SW 1271 (cell line): Measurements from ENCODE around the gene NAA60.

Experiments used
- DNase-seq, 2 experiments: peaks; one replicate each; lab custom pipeline; 2025; lab: John Stamatoyannopoulos, UW

Gene NAA60

DNA sequence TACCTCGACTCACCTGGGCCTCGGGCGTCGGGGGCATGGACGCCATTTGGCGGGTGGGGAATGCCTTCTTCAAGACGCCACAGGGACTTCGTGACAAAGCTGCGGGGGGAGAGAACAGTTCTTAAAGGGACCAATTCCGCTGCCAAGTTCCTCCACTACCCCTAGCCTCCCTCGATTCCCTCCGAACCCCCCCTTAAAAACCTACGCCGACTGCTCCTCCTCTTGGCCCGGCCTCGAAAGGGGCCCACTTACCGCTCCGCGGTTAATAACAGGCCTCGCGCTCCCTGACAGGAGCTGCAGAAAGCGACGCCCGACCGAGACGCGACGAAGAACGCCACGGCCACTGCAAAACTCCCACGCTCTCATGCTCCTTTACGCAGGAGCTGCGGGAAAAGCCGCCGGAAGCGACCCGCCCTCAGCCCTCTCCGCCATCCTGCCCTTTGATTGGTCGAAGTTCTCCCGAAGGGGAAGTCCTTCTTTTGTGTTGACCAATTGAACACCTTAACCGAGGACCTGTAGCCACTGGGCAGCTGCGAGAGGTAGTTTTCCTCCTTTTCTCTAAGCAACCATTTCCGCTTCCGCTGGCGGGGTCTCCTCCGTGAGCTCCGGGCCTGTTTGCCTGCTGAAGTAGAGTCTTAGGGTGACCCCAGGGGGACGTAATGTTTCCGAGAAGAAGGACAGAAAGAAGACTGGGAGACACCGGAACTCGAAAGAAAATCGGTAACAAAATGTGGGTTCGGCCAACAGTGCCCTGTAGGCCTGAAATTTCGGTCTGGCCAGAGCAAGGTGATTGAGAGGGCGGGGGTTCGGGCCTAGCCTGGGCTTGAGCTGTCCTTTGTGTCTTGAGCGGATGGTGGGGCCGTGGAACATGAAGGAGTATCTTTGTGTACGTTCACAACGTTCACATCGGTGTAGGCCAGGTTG lies at the start of gene NAA60, which contains the start of gene ZNF597:
Gene NAA60, plus strand, starts transcription at position 573 of the 924 bp plus-strand sequence. CDS start 32,548 bp downstream, outside the sequence.
Gene ZNF597, minus strand, starts transcription at position 397 of the 924 bp plus-strand sequence. Its CDS starts 351 bp downstream, at position 46.
- DNase-seq, result peak; percentile 63 to 81

DNA sequence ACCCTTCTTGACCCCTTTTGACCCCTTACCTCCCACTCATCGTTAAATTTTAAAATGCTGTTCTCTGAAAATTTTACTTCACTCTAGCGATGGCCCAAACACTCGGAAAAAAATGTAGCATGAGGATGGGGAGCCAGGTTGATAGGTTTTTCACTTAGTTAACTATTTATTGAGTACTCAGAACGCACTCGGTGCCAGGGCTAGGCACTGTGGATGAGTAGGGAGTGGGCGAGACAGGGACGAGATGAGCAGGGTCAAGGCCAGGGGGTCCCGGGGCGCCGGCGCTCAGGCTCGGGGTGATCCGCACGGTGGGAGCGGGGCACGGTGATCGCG lies 43.1 kb upstream of the NAA60 start:
- DNase-seq, result no peak

DNA sequence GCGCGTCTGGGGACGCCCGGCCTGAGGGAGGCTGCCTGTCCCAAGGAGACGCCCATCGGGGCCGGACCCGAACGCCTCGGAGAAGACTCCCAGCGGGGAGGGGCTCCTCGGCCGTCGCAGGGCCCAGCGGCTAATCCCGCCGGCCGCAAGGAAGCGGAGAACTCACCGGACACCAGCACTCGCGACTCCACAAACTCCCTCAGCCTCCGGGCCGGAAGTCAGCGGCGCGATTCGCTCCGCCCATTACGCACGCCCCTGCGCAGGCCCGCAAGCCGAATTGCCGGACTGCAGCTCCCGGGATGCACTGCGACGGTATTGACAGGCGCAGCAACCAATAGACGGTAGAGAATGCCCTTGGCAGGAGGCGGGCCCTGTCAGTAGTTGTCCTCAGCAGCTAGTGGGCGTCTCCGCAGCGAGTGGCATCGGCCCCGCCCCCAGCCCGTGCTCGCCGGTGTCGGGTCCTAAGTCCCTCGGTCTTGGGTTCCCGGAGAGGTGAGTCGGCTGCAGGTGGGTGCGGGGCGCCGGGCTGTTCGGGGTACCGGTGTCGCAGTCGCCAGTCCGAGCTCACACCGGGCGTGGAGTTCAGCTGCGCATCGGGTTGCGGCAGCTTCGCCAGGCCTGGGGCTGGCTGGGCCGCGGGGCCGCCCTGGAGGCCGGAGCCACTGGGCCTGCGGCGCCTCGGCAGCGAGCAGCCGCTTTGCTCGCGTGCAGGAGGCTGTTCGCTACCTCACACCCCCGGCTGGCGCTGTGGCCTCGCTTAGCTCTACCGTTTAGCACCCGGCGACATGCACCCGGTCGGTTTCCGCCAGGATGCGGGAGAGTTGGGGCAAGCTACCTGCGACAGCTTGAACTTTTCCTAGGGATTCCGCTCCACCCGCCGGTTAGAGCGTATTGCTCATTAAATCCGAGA lies 42.4 kb upstream of the NAA60 start, which contains the start of the genes ZNF174 and ZSCAN32:
Gene ZNF174, plus strand, starts transcription at position 437 of the 910 bp plus-strand sequence. CDS start 790 bp downstream, outside the sequence.
Gene ZSCAN32, minus strand, starts transcription at position 226 of the 910 bp plus-strand sequence. CDS start 3,447 bp downstream, outside the sequence.
- DNase-seq, result peak; percentile 81 to 97

DNA sequence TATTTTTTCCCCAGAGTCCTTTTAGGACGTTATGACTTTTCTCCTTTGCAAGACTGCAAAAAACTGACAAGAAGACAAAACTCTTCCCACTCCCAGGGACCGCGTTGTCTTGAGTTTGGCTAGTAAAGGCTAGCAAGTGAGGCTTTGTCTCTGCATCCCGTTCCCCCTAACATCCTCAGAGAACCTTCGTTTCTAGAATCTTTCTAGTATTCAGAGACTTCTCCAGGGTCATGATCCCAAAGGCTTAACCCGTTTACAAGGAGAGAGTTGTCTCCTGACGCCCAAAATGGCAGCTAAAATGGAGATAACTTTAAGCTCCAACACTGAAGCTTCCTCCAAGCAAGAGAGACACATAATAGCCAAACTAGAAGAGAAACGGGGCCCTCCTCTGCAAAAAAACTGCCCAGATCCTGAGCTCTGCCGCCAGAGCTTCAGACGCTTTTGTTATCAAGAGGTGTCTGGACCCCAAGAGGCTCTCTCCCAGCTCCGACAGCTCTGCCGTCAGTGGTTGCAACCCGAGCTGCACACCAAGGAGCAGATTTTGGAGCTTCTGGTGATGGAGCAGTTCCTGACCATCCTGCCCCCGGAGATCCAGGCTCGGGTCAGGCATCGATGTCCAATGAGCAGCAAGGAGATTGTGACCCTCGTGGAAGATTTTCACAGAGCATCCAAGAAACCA lies 41.6 kb upstream of the NAA60 start:
- DNase-seq, result no peak

DNA sequence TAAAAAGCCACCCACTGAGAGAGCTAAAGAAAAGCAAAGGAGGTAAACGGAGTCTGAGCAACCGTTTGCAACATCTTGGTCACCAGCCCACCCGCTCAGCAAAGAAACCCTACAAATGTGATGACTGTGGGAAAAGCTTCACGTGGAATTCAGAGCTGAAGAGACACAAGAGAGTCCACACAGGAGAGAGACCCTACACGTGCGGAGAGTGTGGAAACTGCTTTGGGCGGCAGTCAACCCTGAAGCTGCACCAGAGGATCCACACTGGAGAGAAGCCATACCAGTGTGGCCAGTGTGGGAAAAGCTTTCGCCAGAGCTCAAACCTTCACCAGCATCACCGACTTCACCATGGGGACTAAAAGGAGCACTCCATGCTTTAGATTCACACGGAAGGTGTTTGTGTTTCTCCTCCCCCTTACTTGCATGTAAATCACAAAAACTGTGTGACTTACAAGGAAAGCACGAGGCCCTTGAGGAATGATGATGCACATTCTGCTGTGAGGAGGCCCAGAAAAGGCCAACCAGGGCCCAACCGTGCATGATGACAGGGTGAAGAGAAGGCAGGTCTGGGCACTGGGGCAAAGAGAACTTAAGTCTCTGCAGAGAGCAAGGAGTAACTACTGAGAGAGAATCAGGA lies 34.8 kb upstream of the NAA60 start:
- DNase-seq, result no peak

DNA sequence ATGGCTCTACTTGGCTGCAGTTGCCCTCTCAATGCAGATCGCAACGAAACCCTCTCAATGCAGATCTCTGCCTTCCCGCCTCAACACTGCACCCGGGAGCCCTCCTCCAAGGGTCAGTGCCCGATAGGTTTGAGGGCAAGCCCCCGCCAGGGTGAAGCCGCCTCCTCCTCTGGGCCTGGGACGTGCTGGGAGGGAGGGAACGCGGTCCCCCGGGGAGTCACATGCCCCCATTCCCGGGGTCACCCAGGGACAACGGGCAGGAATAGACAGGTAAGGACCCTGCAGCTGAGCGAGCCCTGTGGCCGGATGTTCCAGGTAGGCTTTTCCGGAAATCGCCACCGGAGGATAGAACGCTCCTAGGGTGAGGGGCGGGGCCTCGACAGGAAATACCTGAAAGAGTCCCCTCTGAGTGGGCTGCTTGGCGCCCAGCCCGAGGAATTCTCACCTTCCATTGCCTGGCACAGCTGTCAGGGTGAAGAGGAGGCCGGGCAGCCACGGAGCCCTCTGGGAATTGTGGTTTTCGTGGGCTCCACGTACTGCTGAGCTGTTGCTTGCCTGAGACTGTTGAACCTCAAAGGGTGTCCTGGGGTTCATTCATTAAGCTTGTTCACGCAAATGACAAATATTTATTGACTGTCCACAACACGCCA lies 29.6 kb upstream of the NAA60 start:
- no peak for DNase-seq

DNA sequence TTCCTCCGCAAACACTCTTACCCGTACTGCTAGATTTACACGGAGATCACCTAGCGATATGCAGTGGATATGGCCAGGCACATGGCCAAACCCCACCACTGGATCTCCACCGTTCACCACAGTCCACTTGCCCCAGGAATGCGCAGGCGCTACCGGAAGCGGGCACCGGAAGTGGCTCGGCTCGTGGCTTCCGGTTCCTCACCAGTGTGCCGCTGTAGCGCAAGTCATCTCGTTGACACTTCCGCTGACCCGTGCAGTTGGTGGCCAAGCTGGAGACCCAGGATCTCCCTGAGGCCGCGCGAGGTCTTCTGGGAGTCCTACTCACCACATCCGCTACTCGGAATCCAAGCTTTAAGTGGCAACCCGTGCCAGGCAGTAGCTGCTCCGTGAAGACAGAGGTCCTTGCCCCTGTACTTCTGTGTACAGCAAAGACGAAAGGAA lies 11.7 kb upstream of the NAA60 start:
- no peak for DNase-seq

DNA sequence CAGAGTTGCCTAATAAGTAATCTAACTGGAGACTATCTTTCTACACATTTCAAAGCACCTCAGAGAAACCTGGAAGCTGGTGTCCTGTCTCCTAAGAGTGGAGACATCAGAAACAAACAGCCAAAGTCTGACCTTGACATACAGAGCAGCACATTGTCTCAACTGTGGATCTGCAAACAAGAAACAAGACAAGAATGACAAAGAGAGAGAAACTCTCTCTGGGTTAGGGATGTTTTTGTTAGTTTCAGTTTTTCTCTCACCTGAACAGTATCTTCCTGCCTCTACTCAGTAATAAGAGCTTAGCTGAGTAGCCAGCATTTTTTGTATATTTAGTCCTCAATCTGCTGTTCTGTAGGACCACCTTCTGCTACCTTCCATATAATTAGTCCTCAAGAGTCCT lies 9.1 kb upstream of the NAA60 start:
- DNase-seq, result no peak

DNA sequence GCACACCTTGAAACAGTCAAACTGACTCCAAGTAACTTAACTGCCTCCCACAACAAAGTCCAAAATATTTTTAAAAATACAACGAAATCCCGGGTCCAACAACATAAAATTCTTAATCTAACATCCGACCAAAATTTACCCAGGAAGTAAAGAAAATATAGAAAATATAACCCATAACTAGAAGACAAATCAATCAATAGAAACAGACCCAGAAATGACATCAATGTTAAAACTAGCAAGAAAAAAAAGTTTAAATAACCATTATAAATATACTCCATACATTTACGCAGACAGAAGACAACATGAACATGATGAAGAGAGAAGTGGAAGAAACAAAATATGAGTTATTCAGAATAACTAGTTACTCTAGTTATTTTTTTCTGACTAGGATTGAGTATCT lies 3.8 kb upstream of the NAA60 start:
- DNase-seq, result no peak

DNA sequence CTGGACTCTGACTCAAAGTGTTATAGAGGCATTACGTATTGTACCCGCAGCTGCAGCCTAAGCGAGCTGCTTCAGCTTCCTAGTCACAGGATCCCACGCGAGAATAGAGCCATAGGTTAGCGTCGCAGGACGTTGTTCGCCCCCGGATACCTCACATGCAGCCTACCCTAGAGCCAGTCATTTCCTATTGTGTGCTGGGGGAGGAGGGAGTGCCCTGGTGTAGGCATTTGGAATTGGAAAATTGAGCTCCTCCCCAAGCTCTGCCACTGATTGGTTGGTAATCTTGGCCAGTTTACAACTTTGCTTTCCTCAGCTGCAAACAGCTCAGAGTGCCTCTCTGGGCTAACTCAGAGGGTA lies 530 bp downstream of the NAA60 start:
- peak; percentile 7 to 39 for DNase-seq

DNA sequence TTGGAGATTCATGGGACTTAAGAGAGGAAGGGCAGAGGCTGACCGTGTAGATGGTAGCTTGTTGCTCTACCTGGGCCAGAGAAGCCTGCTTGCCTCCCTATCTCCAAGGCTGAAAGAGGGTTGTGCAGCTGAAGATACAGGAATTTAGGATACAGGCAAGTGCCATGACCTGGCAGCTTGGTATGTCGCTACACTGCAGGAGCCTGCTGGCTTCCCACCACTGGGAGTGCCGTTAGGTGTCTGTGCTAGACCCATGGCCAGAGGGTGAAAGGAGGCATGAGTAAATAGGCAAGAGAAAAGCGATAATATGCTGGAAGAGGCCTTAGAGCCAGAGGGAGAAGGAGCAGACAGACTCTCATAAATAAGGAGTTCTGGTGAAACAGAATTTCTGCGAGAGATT lies 10.6 kb downstream of the NAA60 start:
- DNase-seq, result no peak

DNA sequence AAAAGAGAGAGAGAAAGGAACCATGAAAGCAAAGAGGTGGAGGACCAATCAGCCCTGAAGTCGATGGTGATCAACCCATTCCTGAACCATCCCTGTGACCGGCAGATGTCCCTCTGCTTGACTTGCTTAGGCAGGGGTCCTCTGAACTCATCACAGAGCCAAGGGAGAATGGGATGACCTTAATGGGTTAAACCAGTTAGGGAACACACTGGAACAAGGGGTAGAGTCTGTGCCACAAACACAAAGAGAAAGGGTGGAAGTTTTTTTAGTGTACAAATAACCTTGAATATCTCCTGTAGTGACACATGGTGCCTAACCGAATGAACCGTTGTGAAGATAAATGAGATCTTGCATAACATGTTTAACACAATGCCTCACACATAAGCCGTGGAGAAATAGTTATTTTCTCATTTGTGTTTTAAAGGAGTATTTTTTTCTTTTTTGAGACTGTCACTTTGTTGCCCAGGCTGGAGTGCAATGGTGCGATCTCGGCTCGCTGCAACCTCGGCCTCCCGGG lies 11.2 kb downstream of the NAA60 start:
- no peak for DNase-seq

DNA sequence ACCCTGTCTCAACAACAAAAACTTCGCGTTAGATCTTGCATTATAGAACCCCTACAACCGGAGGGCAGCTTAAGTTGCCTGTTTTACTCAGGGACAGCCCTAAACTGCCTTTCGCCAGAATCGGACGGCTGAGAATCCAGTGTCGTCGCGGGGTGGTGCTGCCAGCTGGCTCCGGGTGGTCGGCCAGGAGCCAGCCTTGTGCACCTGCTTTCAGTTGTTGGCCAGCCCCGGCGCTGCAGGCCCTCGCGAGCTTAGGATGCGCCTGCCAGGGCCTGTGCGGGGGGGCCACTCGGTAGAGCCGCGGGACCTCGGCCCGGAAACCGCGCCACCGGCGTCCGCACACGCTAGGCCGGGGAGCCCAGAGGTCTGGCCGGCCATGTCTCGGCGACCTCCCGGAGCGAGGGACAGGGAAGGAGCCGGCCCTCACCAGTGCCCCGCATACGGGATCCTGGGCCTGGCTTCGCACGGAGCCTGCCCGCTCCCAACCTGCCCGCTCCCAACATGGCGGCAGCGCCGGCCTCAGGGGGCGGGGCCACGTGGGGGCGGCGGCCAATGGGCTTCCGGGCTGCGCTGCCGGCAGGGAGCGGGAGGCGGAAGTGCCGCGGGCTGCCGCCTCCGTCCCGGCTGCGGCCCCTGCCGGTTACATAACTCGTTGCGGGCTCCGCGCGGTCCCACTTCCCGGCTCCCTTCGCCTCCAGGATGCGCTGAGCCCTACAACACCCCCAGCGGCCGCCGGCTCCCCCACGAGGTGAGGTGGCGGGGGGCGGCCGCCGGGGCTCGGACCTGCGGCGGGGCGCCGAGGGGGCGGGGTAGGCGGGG lies 14.2 kb downstream of the NAA60 start:
- DNase-seq, result peak; percentile 36 to 58

DNA sequence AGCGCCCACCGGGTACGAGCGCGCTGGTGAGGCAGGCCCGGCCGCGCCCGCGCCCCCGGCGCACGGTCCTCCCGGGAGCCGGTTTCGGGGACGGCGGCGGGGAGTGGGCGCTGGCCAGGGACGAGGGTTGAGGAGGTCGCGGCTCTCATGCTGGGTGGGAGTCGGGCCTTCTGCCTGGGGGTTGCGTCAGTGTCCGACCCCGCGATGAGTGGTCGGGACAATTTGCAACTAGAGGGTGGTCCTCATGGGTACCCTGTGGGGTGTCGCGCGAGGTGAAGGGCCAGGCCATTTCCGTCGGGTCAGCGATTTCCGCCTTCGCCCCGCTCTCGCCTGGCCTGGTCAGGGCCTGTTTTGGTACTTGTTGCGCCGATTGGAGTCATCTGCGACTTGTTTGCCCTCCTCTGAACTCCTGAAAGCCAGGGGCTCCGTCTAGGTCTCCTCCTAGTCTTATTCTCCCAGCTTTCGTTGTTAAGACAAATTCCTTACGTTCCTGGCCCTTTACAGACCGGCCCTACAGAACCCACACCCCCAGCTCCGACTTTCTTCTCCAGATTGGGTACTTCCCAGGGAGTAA lies 14.9 kb downstream of the NAA60 start:
- DNase-seq, result peak in 1 of 2 experiments; percentile 11

DNA sequence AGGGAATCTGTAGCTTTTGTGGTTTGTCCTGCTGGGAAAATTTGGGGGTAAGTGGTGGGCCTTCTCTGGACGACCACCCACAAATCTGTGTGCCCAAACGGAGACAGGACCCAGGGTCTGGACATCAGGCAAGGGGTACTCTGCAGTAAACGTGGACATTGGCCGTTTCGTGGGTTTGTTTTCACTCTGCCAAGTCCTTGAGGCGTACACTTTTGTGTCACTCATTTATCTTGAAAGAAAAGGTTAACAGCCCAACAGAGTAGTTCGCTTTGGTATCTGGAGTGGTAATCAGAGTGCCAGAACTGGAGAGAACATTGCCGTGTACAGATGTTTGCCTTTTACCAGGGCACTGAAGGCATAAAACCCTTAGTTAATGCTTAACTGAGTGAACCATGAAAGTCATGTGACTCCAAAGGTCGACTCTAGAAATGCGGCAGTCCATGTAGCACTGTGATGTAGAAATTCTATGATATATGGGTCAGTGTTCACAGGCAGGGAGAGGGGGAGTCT lies 15.4 kb downstream of the NAA60 start:
- no peak for DNase-seq

DNA sequence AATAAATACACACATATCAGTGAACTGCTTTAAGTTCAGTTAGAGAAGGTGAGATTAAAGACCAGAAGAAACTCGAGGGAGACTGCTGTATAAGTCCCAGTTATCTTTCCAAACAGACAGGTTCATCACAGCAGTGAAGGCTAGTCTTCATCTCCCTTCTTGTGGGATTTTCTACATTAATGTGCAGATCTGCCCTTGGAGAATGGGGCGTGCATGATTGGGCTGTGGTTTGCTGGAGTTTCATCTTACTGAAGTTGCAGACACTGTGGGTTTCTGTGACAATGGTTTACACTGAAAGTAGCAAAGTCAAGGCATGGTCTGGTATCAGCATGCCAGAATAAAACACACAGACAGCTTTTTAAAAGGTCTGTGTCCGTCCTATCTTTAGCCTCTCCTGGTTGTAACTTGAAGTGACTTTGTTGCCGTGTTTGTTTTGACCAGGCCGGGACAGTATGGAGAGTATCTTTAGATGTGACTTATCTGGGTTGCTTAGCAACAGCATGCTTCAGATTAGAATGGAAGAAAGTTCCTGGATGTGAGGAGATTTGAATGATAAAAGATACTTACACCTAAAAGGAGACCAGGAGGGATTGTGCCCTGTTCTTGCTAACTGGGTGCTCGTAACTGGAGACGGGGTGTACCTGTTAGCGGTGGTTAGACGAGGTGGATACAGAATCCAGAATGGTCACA lies 16.1 kb downstream of the NAA60 start:
- DNase-seq, result no peak

DNA sequence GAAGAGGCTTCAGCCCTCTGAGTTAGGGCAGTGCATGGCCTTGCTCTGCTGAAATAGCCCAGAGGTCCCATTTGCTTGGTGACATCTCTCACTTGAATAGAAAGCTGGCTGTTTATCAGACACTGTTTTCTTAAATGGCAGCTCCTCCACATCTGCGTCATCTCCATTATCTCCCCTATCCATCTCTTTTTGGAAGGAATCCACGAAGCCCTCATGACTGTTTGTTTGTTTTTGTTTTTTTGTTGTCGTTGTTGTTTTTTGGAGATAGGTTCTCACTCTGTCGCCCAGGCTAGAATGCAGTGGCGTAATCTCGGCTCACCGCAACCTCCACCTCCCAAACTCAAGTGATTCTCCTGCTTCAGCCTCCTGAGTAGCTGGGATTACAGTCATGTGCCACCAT lies 16.6 kb downstream of the NAA60 start:
- no peak for DNase-seq

DNA sequence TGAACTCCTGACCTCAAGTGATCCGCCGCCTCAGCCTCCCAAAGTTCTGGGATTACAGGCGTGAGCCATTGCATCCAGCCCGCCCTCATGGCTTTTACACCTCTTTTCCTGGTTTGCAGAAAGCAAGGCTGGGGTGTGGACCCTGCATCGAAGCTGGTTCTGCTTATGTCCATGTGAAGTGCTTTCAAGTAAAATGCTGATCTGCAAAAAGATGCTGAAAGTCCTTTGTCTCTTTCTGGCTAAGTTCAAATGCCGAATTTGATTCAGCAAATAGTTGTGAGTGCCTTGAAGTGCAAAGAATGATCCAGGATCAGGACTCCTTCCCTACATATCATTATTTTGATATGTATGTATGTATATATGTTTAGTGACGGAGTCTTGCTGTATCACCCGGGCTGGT lies 17.1 kb downstream of the NAA60 start:
- DNase-seq, result no peak

DNA sequence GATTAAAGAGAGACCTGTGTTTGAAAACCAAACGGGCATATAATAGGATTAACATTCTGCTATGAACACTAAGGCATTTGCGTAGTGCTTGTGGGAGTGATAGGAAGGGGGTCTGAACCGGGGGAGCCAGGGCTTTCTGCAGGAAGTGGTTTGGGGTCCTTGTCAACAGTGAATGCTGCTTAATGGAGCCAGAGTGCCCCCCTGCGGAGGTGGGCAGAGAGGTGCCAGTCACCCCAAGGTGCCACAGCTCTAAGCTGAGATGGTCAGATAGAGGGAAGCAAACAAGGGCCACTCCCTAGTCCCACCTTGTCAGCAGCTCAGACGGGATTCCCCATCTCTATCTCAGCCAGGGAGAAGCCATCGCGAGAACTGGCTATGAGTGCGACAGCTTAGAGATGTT lies 17.7 kb downstream of the NAA60 start:
- no peak for DNase-seq
